OCI-LY7 (cell line): Measurements from ENCODE around the gene ATPAF2. TPM values are rescaled to one million over a fixed set of nuclear protein-coding genes. Genes with fewer than 3 reads are reported as not detected.

ENCODE experiments used
- BruUV-seq: library from RNA; stranded (reverse); fragments of 400-500 nt; replicated peaks from 2 replicates; lab custom pipeline; 2021; lab: Mats Ljungman, UMichigan
- CTCF ChIA-PET: fragments of 300-600 bp; sonication (Branson Sonifier 250); formaldehyde crosslinking; loops from one replicate; lab custom pipeline; 2022; ENCODE audit warnings: antibody characterized with exemption; ENCODE audit not compliant: unreplicated experiment; lab: Charles Lee
- POLR2A ChIA-PET: fragments of 300-600 bp; sonication (Branson Sonifier 250); formaldehyde crosslinking; loops from one replicate; lab custom pipeline; 2022; ENCODE audit warnings: antibody characterized with exemption; lab: Charles Lee
- DNase-seq: peaks from one replicate; pipeline ENCODE4 v3.0.0-alpha.2; 2015; ENCODE audit warnings: low spot score
- H2AFZ ChIP-seq: fragments of 200-600 bp; sonication (generic), shearing (Covaris generic); 2 replicates; pipeline ENCODE4 v1.6.1; 2014; ENCODE audit warnings: mild to moderate bottlenecking, antibody characterized with exemption, low read length, moderate library complexity
- H3K27ac ChIP-seq: fragments of 200-600 bp; sonication (generic); 2 replicates; pipeline ENCODE4 v1.5.1; 2014; ENCODE audit warnings: mixed run types, low read depth, mild to moderate bottlenecking, moderate library complexity, low read length, inconsistent platforms; ENCODE audit not compliant: poor library complexity, severe bottlenecking
- H3K36me3 ChIP-seq: fragments of 200-600 bp; sonication (generic); 2 replicates; pipeline ENCODE4 v1.6.1; 2014; ENCODE audit warnings: mild to moderate bottlenecking, antibody characterized with exemption, low read length, moderate library complexity, mixed read lengths; ENCODE audit not compliant: insufficient read depth
- H3K4me1 ChIP-seq: fragments of 200-600 bp; sonication (generic); 2 replicates; pipeline ENCODE4 v1.5.1; 2014; ENCODE audit warnings: mild to moderate bottlenecking, low read length; ENCODE audit not compliant: insufficient read depth, poor library complexity, severe bottlenecking
- H3K4me2 ChIP-seq: fragments of 200-600 bp; sonication (generic); 2 replicates; pipeline ENCODE4 v1.6.1; 2014; ENCODE audit warnings: mild to moderate bottlenecking, low read length
- H3K4me3 ChIP-seq: fragments of 200-600 bp; sonication (generic); 2 replicates; pipeline ENCODE4 v1.5.1; 2014; ENCODE audit warnings: mild to moderate bottlenecking, low read depth, low read length; ENCODE audit not compliant: poor library complexity, severe bottlenecking
- H3K79me2 ChIP-seq: fragments of 200-600 bp; sonication (generic); 2 replicates; pipeline ENCODE4 v1.6.1; 2016; ENCODE audit warnings: low read depth, mild to moderate bottlenecking, low read length, moderate library complexity, mixed read lengths; ENCODE audit not compliant: insufficient read depth
- H3K9me2 ChIP-seq: fragments of 200-600 bp; sonication (generic); 2 replicates; pipeline ENCODE4 v1.6.1; 2016; ENCODE audit warnings: mild to moderate bottlenecking, low read length, mixed read lengths; ENCODE audit not compliant: insufficient read depth
- H3K9me3 ChIP-seq: fragments of 200-600 bp; sonication (generic); 2 replicates; pipeline ENCODE4 v1.6.1; 2014; ENCODE audit warnings: mild to moderate bottlenecking, mixed run types, low read length, mixed read lengths
- H4K20me1 ChIP-seq: fragments of 200-600 bp; sonication (generic); 2 replicates; pipeline ENCODE4 v1.6.1; 2014; ENCODE audit warnings: mild to moderate bottlenecking, antibody characterized with exemption, low read length, moderate library complexity, mixed read lengths; ENCODE audit not compliant: insufficient read depth
- CTCF ChIP-seq: fragments of 200-600 bp; sonication (generic); conservative IDR thresholded peaks from 2 replicates; pipeline ENCODE4 v1.5.1; 2014; ENCODE audit warnings: mild to moderate bottlenecking, antibody characterized with exemption, low read length, moderate library complexity, mixed read lengths
- EZH2phosphoT487 ChIP-seq: fragments of 200-600 bp; sonication (generic); IDR thresholded peaks from 2 replicates; pipeline ENCODE4 v1.6.1; 2018; ENCODE audit warnings: low read depth, borderline replicate concordance, mild to moderate bottlenecking, mixed run types, antibody characterized with exemption, low read length, moderate library complexity, mixed read lengths
- intact Hi-C: fragments of 100-400 bp; cut with micrococcal nuclease; formaldehyde crosslinking; loops from one replicate; pipeline ENCODE4 v1.10.0; 2022; ENCODE audit not compliant: unreplicated experiment
- total RNA-seq, 2 experiments: library from RNA; depleted of rRNA in 1 of 2; stranded (reverse); fragments of >200 nt in 1 of 2; shearing (Covaris generic) in 1 of 2; gene quantifications; 2 replicates each; pipeline ENCODE4 v1.2.3, GENCODE V29; 2014 to 2022

The ATPAF2 gene
- total RNA-seq, 2 experiments from 2014 or later = 42.9 to 56.2 TPM

DNA sequence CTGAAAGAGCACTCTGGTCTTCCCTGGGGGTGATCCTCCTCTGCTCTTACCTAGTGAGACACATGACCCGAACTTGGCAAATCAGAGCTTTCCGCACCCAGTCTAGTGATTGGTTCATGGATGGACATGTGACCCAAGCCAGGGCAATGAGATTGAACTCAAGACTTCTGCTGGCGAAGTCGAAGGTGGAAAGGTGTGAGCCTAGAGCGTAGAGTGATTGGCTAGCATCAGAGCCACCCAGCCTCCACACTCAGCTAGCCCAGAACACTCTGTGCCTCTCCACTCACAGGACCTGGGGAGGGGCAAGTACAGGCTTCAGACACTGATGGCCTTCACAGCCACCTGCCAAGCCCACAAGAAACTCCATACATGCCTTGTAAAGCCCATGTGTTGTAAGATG, 17.6 kb downstream of the ATPAF2 start:
- intact Hi-C loops = no loop called here
- Histone ChIP-seq H2AFZ (no peak overlapping the region), H3K9me3 (no peaks in the 10 kb centered on the region), H3K27ac (no peak overlapping the region), H3K4me3 (no peak overlapping the region), H3K4me1 (no peaks in the 10 kb centered on the region), H4K20me1 (no peaks in the 10 kb centered on the region), H3K36me3 (peaks cover 49% of the 10 kb centered on the region), H3K4me2 (no peak overlapping the region), H3K79me2 (no peaks in the 10 kb centered on the region), H3K9me2 (no peaks in the 10 kb centered on the region)
- DNase-seq = no peak
- CTCF ChIA-PET = no interaction called here
- TF ChIP-seq EZH2phosphoT487 (no peak), CTCF (no peak)
- POLR2A ChIA-PET = no interaction called here
- BruUV-seq = no TSS peak

- no peak for DNase-seq
- no TSS peak for BruUV-seq
- ChIA-PET POLR2A (interaction anchor here (0.6 kb wide), 1 partner anchor 10 kb away, joined by 3 read pairs; no protein-coding TSS in a partner anchor), CTCF (no interaction called here)
- TF ChIP-seq EZH2phosphoT487 (no peak), CTCF (no peak)
- no peak overlapping the region for H3K4me3 ChIP-seq
- H3K27ac ChIP-seq = no peak overlapping the region
- intact Hi-C loops = no loop called here
- H2AFZ ChIP-seq = no peak overlapping the region
- no peak overlapping the region for H3K4me2 ChIP-seq
- no peaks in the 10 kb centered on the region for H3K4me1 ChIP-seq
- no peaks in the 10 kb centered on the region for H4K20me1 ChIP-seq
- no peaks in the 10 kb centered on the region for H3K9me2 ChIP-seq
- no peaks in the 10 kb centered on the region for H3K9me3 ChIP-seq
- peaks cover 48% of the 10 kb centered on the region for H3K36me3 ChIP-seq
- H3K79me2 ChIP-seq = no peaks in the 10 kb centered on the region
Observed at GRCh38 chr17:18020971-18021370, 18.0 kb downstream of the ATPAF2 start.

DNA sequence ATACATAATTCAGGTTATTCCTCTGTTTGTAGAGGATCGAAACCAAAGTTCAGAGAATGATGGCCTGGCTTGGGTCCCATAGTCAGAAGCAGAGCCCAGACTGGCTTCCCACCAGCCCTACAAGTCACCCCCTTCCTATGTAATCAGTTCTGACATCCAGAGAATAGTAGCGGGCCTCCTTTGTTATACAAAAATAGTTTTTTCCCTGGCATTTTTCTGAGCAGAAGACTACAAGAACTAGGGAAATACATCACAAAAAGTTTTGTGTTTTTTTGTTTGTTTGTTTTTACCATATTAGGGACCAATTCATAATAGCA, 19.2 kb downstream of the ATPAF2 start:
- H3K9me3 ChIP-seq = no peaks in the 10 kb centered on the region
- no peaks in the 10 kb centered on the region for H3K9me2 ChIP-seq
- no peaks in the 10 kb centered on the region for H3K4me1 ChIP-seq
- BruUV-seq = no TSS peak
- H3K27ac ChIP-seq = no peak overlapping the region
- CTCF ChIA-PET = no interaction called here
- H3K79me2 ChIP-seq = no peaks in the 10 kb centered on the region
- no peak for TF ChIP-seq EZH2phosphoT487
- no peak for TF ChIP-seq CTCF
- no peak overlapping the region for H2AFZ ChIP-seq
- H3K36me3 ChIP-seq = peaks cover 58% of the 10 kb centered on the region
- H3K4me2 ChIP-seq = no peak overlapping the region
- POLR2A ChIA-PET = no interaction called here
- H4K20me1 ChIP-seq = no peaks in the 10 kb centered on the region
- intact Hi-C loops = no loop called here
- no peak overlapping the region for H3K4me3 ChIP-seq
- no peak for DNase-seq
